Activated CD4-positive, alpha-beta T cell treated with anti-CD3 and anti-CD28 coated beads, Interleukin-2, amount 50 U/mL, for 48 hours (primary cell): ENCODE results near the gene GPR155.
"Not testable (repeated sequence)": the region's sequence is repeated elsewhere in the genome, so short reads cannot be mapped to it uniquely, and the experiment has no call there.

ENCODE experiments used
- DNase-seq, 2 experiments: peaks; one replicate each; pipeline ENCODE4 v3.0.0-alpha.2; 2020

GPR155 gene

GRCh38 chr2:174431902-174432301 is 54.9 kb downstream of the GPR155 start:
- DNase-seq = no peak

GRCh38 chr2:174430066-174430465 is 56.8 kb downstream of the GPR155 start:
- DNase-seq = no peak

GRCh38 chr2:174428214-174428613 is 58.6 kb downstream of the GPR155 start:
- no peak for DNase-seq

- DNase-seq = no peak
These were observed 74.6 kb downstream of the GPR155 start for GRCh38 chr2:174412256-174412655.

- not testable (repeated sequence) for DNase-seq
These were observed 76.8 kb downstream of the GPR155 start for GRCh38 chr2:174410039-174410438.

- DNase-seq = no peak
These were observed 83.2 kb downstream of the GPR155 start for GRCh38 chr2:174403628-174404027.

GRCh38 chr2:174400853-174401252 is 86.0 kb downstream of the GPR155 start:
- DNase-seq = no peak

GRCh38 chr2:174399171-174399570 is 87.7 kb downstream of the GPR155 start:
- no peak for DNase-seq

GRCh38 chr2:174397773-174398172 is 89.1 kb downstream of the GPR155 start:
- no peak for DNase-seq

GRCh38 chr2:174395969-174396630 is 90.7 kb downstream of the GPR155 start:
- peak in 1 of 2 experiments; percentile 5 for DNase-seq

GRCh38 chr2:174395284-174395968 is 91.4 kb downstream of the GPR155 start, which contains the start of gene SCRN3:
Gene SCRN3 (plus strand): TSS chr2:174395730. CDS start chr2:174398284, 2,554 bp downstream.
- peak; percentile 74 to 79 for DNase-seq

- no peak for DNase-seq
These were observed 94.1 kb downstream of the GPR155 start for GRCh38 chr2:174392706-174393105.

GRCh38 chr2:174390303-174390702 is 96.5 kb downstream of the GPR155 start:
- not testable (repeated sequence) for DNase-seq

GRCh38 chr2:174389542-174389941 is 97.3 kb downstream of the GPR155 start:
- no peak for DNase-seq

GRCh38 chr2:174388706-174389105 is 98.1 kb downstream of the GPR155 start:
- DNase-seq = not testable (repeated sequence)

- no peak for DNase-seq
These were observed 101.6 kb downstream of the GPR155 start for GRCh38 chr2:174385201-174385600.

GRCh38 chr2:174383796-174384195 is 103.0 kb downstream of the GPR155 start:
- no peak for DNase-seq
